Measurements from ENCODE around the gene SIPA1L3.

SIPA1L3 gene

DNA sequence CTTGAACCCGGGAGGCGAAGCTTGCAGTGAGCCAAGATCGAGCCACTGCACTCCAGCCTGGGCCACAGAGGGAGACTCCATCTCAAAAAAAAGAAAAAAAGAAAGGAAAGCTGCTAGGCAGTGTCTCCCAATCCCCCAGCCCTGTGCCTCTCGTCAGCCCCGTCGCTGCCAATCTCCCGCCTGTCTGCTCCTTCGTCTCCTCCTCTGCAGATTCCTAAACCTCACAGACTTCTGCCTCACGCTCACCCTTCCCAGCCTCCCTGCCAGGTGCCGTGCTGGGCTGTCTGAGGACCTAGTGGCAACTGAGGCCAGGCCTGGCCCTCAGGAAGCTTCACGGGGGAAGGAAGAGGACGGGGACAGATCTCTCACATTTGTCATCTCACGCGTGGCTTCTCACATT lies 295.5 kb downstream of the SIPA1L3 start:
- no peak for DNase-seq

DNA sequence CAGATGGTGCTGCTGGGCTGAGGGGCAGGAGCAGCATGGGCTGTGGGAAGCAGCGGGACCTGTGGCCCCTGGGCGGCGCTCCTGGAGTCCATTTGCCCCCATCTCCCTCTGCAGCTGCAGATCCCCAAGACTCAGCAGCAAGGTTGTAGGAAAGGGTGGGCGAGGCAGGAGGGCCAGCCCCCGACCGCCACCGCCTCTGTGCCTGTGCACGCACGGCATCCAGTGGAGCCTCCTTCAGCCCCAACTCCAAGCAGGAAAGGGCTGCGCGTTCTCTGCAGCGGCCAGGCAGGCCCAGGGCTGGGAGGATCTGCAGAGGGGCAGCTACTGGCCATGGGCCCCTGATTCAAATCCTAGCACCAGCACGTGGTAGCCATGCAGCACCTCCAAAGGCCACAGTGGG lies 296.2 kb downstream of the SIPA1L3 start:
- DNase-seq: no peak

DNA sequence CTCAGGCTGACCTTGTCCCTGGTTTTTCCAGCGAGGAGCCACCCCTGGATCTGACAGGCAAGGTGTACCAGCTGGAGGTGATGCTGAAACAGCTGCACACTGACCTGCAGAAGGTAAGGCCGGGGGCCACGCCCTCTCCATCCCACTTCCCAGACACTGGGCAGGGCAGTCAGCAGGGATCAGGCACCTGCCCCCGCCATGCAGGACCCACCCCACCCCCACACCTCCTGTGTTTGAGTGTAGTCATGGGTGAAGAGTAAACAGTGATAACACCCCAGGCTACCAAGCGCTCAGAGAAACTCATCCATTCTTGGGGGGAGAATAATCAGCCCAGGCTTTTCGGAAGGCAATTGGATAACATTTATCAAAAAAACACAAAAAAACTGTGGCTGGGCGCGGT lies 297.1 kb downstream of the SIPA1L3 start:
- DNase-seq: no peak

DNA sequence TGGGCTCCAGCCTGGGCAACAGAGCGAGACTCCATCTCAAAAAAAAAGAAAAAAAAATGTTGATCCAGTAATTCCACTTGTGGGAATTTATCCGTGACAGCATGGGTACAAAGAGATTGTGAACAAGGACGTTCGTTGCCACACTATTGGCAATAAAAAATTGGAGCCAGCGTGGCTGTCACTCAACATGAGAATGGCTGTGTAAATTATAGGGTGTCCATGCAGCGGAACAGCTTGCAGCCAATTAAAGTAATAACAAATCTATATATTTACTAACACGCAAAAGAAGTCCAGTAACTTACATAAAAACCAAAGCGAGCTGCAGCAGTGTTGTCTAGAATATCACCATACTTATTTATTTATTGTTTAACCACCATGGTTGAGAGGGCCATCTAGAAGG lies 297.7 kb downstream of the SIPA1L3 start:
- DNase-seq: no peak

DNA sequence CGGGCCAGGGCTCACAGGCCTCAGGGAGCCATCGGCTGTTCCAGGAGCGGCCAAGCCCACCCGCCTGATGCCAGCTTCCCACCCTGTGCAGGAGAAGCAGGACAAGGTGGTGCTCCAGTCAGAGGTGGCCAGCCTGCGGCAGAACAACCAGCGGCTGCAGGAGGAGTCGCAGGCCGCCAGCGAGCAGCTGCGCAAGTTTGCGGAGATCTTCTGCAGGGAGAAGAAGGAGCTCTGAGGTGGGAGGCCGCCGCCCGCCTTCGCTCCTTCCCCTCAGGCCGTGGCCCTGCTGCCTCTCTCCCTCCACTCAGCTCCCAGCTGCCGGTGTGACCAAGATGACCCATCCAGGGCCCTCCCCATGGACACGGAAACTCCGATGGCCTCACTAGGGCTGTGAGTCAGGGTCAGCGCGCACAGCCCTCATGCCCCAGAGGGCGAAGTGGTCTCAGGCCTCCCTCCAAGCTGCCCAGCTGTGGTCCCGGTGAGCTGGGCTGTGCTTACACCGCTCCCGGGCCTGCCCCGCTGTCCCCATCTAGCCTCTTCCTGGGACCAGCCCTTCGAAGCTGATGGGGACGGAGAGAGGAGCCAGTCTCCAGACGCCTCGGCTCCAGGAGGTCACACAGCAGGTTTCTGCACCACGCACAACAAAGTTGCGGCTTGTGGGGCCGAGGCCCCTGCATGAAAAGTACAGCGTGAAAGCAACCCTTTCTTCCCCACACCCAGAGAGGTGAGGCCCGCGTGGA lies 299.2 kb downstream of the SIPA1L3 start:
- DNase-seq: no peak

DNA sequence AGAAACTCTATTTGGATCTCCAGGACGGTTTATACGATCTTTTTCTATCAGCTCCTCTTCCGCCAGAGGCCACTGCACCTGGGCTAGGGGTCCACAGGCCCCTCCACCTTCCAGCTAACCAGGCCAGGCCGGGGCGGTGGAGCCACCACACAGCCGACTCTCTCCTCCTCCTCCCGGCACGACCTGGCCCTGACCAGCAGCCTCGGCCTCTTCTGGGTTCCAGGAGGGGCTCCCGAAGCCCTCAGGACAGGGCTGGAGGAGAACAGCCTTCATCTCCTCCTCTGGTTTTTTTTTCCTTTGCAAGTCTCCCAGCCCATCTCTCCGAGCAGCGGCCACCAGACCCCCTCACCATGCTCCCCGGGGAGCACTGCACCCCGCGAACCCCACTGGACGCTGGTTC lies 299.9 kb downstream of the SIPA1L3 start:
- DNase-seq: no peak

DNA sequence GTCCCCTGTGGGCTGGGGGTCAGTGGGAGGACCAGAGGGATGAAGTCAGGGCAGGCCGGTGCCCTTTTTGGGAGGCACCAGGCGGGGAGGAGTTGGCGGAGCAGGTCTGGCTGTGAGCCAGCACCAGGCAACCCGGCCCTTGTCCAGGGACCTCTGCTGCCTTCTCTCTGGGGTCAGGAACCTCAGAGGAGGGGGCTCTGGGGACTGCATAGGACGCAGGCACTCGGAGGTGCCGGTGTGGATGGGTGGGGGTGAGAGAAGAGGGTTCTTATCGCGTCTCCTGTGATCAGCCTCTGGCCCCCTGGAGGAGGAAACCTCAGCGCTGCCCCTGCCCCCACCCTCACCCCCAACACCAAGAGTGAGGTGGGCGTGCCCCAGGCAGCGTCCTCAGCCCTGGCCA lies 300.5 kb downstream of the SIPA1L3 start:
- no peak for DNase-seq

DNA sequence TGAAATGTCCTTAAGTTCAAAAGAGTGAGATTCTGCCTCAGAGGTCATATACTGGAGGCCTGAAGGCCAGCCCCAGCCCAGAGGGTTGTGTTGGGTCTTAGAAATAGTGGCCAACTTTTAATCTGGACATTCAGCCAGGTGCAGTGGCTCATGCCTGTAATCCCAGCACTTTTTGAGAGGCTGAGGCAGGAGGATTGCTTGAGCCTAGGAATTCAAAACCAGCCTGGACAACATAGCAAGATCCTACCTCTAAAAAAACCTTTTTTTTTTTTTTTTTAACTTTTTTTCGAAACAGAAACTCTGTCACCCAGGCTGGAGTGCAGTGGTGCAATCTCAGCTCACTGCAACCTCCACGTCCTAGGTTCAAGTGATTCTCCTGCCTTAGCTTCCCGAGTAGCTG lies 301.6 kb downstream of the SIPA1L3 start:
- no peak for DNase-seq

DNA sequence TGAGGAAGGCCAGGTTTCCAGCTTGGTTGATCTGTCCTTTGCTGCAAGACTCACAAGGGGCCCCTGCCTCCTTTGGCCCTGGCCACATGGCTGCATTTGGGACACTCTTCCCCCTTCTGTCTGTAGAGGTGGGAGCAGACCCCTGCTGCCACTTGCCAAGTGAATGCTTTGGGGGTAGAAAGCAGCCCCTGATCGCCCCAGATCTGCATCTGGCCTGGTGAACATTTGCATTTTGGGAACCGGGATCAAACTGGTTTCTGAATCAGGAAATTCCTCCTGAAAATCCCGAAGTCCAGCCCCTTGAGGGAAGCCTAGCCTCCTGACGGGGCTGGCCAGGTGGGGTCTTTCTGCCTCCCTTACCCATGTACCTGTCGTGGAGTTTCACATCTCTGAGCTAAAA lies 302.1 kb downstream of the SIPA1L3 start:
- DNase-seq: no peak

DNA sequence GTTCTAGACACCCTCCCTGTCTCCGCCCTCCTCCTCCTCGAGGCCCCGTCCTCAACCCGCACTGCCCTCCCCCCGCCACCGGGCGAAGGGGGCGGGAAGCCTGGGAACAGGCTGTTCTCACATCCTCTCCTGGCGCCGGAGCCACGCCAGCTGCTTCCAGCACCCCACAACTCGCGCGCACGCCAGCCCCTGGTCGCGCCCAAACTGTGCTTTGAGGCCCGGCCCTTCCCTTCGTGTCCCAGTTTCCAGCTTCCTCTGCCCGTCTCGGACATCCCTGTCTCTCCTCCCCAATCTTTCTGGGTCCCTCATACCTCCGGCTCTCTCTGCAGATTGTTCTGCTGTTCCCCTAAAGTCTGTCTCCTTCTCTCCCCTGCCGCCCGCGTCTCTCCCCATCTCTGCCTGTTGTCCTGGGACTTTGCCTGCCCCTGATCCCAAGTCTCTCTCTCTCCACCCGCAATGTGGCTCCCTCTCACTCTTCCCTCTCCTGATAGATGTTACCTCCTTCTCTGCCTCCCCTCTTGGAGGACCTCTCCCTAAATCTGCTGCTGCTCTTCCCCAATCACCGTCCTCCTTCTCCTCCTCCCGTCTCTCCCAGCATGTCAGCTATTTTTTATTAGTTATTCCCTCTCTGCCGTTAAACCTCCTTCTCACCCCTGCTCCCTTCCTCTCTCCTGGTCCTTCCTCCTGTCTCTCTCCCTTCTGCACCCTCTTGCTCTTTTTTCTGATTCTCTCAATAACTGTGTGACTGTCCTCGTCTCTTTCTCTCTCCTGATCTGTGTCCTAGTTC lies 302.9 kb downstream of the SIPA1L3 start:
- peak; percentile 64 to 72 for DNase-seq

DNA sequence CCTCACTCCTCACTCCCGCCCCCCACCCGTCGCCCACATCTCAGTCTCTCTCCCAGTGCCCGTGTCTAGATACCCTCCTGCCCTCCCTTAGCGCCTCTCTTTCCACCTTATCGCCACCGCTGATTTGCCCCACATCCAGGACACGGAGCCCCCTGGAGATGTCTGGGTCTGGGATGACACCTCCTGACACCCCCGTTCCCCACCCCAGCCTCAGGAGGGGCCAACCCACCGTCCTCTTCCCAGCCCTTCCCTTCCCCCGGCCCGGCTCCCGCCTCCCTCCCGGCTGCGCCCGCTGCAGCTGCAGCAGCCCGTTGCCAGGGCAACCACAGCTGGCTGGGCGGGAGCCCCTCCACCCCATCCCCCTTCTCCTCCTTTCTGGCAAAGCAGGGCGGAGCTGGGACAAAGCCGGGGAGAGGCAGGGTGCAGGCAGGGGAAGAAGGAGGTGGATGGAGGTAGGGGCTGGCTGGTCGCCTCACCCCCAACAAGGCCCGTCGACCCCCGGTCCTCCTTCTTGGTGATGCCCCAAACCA lies 303.5 kb downstream of the SIPA1L3 start:
- DNase-seq: peak; percentile 60 to 82

DNA sequence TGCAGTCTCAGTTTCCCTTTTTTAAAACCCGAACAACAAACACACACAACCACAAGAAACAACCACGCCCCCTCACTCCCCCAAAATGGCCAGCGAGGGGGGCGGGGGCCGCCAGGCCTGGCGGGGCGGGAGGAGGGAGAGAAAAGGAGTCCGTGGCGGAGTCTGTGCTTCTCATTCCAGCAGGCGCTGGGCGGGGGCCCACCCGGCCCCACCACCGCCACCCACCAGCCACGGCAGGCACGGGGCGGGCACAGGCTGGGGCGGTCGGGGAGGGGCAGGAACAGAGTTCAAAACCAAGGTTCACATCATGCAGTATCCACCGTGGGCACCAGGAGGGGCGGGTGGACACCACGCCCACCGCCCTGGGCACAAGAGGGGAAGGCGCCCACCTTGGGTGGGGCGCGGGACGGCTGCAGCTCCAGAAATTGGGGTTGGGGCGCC lies 304.2 kb downstream of the SIPA1L3 start:
- DNase-seq: no peak

DNA sequence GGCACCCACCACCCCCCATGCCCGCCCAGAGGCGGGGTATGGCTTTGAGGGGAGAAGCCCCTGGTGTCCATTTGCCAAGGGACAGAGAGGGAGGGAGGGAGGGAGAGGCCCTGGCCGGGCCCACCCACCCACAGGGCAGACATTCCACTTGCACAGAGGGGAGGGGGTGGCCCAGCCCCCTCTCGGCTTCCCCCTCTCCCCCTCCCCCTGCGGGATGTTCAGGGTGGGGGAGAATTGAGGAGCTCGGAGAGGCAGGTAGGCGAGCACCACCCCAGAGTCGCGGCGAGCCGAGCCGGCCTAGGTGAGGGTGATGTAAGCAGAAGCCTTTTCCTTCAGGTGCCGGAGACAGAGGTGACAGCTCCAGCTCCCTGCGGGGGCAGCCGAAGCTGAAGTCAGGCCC lies 304.8 kb downstream of the SIPA1L3 start:
- DNase-seq: no peak

DNA sequence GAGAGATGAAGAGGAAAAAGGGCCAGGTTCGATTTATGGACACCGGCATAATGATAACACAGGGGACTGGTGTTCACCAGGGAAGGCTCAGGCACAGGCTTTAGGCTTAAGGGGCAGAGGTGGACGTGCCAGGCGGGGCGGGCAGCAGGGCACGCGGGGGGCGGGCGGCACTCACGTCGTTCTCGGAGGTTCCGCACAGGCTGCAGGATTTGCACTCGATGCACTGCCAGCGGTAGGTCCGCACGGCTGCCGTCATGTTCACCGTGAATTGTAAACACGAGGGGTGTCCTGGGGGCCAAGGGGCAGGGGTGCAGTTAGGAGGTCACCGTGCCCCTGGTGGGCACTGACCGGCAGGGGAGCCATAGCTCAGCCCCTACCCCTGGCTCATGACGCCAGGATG lies 306.5 kb downstream of the SIPA1L3 start:
- DNase-seq: no peak

DNA sequence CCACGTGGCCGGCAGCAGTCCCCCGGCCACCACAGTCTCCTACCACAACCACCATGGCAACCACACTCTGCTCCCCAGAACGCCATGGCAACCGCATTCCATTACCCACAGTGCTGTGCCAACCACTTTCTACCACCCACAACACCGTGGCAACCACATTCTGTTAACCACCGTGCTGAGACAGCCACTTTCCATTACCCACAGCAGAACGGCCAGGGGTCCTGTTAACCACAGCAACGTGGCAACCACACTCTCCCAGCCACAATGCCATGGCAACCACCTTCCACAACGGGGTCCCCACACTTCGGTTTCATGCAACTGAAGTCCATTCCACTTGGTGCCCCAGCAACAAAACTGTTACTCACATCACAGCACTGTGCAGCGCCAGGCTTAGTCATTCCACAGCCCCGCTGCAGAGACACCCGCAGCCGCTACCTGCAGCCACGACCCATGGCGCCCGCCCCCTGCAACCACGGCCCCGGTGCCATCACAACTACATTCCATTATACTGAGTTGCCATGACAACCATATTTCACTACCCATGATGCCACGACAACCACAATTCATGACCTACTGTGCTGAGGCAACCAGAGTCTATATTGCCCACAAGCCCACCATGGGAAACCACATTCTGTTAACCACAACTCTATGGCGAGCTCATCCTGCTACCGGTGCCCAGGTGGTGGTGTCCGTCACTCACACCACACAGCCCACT lies 307.1 kb downstream of the SIPA1L3 start:
- DNase-seq: peak in 1 of 2 donors; percentile 38

DNA sequence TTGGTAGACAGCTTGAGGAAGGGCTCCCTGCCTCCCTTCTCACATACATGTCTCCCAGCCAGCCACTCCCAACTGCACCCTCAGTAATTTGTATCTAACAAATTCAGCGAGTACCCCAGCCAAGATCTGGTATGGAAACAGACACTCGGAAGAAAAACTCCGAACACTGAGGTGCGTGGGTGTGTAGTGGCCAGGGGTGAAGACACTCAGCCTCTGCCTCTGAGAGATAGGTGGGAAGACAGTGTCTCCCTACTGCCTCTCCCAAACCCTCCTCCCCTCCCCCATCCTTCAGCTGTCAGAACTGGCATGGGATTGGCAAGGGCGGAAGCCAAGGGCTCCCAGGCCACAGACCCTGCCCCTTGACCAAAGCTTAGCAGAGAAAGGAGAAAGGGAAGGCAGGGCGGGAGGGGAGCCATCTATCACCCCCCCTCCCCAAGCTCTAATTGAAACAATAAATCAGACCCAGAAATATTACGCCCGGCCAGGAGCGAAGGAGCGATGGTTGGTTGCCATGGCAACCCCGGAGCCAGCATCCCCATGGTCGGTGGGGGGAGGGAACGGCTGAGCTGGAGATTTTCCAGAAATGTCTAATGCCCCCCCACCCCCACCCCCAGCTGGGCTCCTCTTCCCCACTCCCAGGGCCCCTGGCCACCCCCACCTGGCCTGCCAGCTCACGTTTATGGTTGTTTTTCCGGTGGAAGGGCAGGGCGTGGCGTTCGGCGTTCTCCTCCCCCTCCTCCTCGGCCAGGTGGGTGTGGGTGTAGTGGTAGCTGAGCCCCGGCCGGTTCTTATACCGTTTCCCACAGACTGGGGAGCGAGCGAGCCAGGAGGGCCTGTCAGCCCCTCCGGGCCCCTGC lies 310.0 kb downstream of the SIPA1L3 start:
- DNase-seq: no peak

DNA sequence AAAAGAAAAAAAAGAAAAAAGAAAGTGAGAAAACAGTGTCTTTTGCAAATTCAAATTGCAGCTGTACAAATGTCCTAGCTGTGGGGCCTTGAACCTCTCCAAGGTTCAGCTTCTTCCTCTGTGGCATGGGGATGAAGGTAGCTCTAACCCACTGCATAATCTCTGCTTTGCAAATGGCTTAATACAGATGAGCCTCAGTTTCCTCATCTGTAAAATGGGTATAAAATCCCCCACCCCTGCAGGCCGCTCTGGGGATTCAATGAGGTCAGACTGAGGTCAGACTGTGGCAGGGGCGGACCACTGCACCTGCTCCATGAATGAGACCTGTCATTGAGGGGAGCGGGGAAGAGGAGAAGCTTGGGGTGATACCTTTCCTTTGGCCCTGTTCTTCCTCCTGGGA lies 311.2 kb downstream of the SIPA1L3 start:
- DNase-seq: no peak

DNA sequence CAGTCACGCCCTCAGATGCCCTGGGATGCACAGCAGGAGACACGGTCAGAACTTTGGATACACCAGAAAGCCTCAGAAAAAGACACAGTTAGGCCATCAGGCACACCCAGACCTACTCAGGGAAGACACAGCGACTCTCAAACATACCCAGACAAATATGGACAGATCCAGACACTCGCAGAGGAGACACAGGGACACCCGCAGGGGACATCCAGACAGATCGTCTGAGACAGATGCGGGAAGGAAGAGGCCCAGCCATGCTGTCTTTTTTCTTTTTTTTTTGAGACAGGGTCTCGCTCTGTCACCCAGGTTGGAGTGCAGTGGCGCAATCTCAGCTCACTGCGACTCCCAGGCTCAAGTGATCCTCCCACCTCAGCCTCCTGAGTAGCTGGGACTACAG lies 312.2 kb downstream of the SIPA1L3 start:
- DNase-seq: no peak

DNA sequence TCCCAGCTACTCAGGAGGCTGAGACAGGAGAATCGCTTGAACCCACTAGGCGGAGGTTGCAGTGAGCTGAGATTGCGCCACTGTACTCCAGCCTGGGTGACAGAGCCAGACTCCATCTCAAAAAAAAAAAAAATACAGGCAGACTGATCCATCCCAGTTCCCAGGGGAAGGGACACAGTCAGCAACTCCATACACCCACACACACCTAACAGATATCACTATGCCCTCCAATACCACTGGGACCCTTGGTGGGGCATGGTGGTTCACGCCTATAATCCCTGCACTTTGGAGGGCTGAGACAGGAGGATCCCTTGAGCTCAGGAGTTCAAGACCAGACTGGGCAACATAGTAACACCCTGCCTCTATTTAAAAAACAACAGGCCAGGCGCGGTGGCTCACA lies 314.4 kb downstream of the SIPA1L3 start:
- no peak for DNase-seq

DNA sequence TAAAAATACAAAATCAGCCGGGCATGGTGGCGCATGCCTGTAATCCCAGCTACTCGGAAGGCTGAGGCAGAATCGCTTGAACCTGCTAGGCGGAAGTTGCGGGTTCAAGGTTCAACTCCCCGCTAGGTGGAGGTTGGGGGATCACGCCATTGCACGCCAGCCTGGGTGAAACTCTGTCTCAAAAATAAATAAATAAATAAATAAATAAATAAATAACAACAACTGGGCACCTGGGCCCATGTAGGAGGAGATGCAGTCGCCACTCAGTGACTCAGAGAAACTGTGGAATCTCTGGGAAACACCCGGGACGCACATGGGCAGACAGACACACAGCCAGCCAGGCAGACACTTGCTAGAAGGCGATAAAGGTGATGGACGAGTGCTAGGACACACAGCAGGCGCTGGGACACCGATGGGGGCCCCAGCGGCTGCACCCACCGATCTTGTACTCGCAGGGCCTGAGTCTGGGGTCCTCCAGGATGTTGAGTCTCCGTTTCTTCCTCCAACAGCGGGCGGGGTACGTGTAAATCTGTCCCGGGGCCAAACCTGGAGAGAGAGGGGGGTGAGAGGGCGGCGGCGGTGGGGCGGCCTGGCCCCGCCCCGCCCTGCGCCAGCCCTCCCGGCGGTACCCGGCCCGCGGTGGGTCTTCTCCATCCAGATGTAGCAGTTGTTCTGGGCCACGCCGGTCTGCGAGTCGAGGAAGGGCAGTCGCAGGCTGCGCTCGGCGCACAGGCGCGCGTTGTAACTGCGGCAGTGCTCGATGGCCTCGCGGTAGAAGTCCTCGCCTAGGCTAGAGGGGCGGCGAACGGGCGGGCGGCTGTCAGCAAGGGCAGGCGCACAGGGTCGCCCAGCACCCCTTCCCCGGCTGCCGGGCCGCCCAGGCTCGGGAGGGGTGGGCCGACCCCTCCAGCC lies 315.2 kb downstream of the SIPA1L3 start:
- DNase-seq: no peak

DNA sequence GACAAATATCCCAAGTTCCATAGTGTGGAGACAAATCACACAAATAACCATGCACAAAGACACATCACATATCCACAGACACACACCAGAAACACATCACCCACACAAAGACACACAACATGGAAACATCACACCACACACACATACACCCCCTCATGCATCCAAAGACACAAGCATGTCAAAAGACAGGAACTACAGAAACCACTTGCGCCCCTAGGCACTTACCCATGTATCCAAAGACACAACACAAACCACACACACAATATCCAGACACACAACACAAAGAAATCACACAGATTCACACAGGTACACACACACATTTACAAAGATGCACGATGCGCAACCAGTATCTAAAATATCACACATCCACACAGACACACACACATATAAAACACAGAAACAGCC lies 316.1 kb downstream of the SIPA1L3 start:
- no peak for DNase-seq
